ENCODE data around the gene GCKR. TPM values are rescaled to one million over a fixed set of nuclear protein-coding genes. Genes with fewer than 3 reads are reported as not detected.

GCKR gene
- polyA plus RNA-seq, 1 donor from 2014 or later = 2.5 TPM

- TF ChIP-seq RAD21 (conservative IDR thresholded peaks at IDR 0.05) (no peak), POLR2AphosphoS5 (IDR thresholded peaks at IDR 0.05) (no peak), EP300 (conservative IDR thresholded peaks at IDR 0.05; ENCODE audit: poor library complexity, severe bottlenecking) (no peak), REST (IDR thresholded peaks at IDR 0.05; ENCODE audit: borderline replicate concordance) (no peak), TAF1 (IDR thresholded peaks at IDR 0.05; ENCODE audit: low read depth) (no peak), CTCF (IDR thresholded peaks at IDR 0.05; ENCODE audit: poor library complexity, severe bottlenecking) (no peak), SMC3 (conservative IDR thresholded peaks at IDR 0.05; ENCODE audit: poor library complexity) (no peak), MXI1 (conservative IDR thresholded peaks at IDR 0.05; ENCODE audit: poor library complexity, severe bottlenecking) (no peak), EZH2 (IDR thresholded peaks at IDR 0.05; ENCODE audit: borderline replicate concordance, insufficient read depth, low read length, poor library complexity, severe bottlenecking) (no peak)
- H3K79me2 ChIP-seq (replicated peaks; ENCODE audit: insufficient read depth, low read length) = no peaks in the 10 kb centered on the region
- H3K9ac ChIP-seq (ENCODE audit: low read length) = no peak overlapping the region
- no peaks in the 10 kb centered on the region for H4K20me1 ChIP-seq (ENCODE audit: insufficient read depth)
- H3K36me3 ChIP-seq (ENCODE audit: insufficient read depth, low read length) = no peaks in the 10 kb centered on the region
- no peak overlapping the region for H2AFZ ChIP-seq (ENCODE audit: low read depth, low read length)
- no peak overlapping the region for H3K4me3 ChIP-seq (ENCODE audit: low read length)
- no peaks in the 10 kb centered on the region for H3F3A ChIP-seq (ENCODE audit: insufficient read depth, low read length, poor library complexity, severe bottlenecking)
- no peaks in the 10 kb centered on the region for H3K9me2 ChIP-seq (ENCODE audit: insufficient read depth, low read length)
- no peaks in the 10 kb centered on the region for H3K27me3 ChIP-seq (ENCODE audit: insufficient read depth, low read depth, low read length)
- no peak overlapping the region for H3K4me2 ChIP-seq (ENCODE audit: low read length)
- no peak overlapping the region for H3K27ac ChIP-seq (ENCODE audit: low read length)
- no peaks in the 10 kb centered on the region for H3K9me3 ChIP-seq (ENCODE audit: low read length)
These were observed 62.6 kb downstream of the GCKR start for GRCh38 chr2:27559228-27559627.

- H3K27ac ChIP-seq (ENCODE audit: low read length) = no peak overlapping the region
- TF ChIP-seq CTCF (IDR thresholded peaks at IDR 0.05; ENCODE audit: poor library complexity, severe bottlenecking) = no peak
- no peak for TF ChIP-seq SMC3 (conservative IDR thresholded peaks at IDR 0.05; ENCODE audit: poor library complexity)
- TF ChIP-seq EP300 (conservative IDR thresholded peaks at IDR 0.05; ENCODE audit: poor library complexity, severe bottlenecking) = no peak
- no peak for TF ChIP-seq POLR2AphosphoS5 (IDR thresholded peaks at IDR 0.05)
- no peak for TF ChIP-seq TAF1 (IDR thresholded peaks at IDR 0.05; ENCODE audit: low read depth)
- TF ChIP-seq REST (IDR thresholded peaks at IDR 0.05; ENCODE audit: borderline replicate concordance) = no peak
- no peaks in the 10 kb centered on the region for H3F3A ChIP-seq (ENCODE audit: insufficient read depth, low read length, poor library complexity, severe bottlenecking)
- no peaks in the 10 kb centered on the region for H3K9me3 ChIP-seq (ENCODE audit: low read length)
- H3K9ac ChIP-seq (ENCODE audit: low read length) = no peak overlapping the region
- no peak overlapping the region for H2AFZ ChIP-seq (ENCODE audit: low read depth, low read length)
- H3K4me2 ChIP-seq (ENCODE audit: low read length) = no peak overlapping the region
- H4K20me1 ChIP-seq (ENCODE audit: insufficient read depth) = no peaks in the 10 kb centered on the region
- H3K9me2 ChIP-seq (ENCODE audit: insufficient read depth, low read length) = no peaks in the 10 kb centered on the region
- no peaks in the 10 kb centered on the region for H3K27me3 ChIP-seq (ENCODE audit: insufficient read depth, low read depth, low read length)
- no peaks in the 10 kb centered on the region for H3K79me2 ChIP-seq (replicated peaks; ENCODE audit: insufficient read depth, low read length)
- H3K4me3 ChIP-seq (ENCODE audit: low read length) = no peak overlapping the region
- no peaks in the 10 kb centered on the region for H3K36me3 ChIP-seq (ENCODE audit: insufficient read depth, low read length)
These were observed 64.4 kb downstream of the GCKR start for GRCh38 chr2:27561060-27561459.
